A549 (cell line): ENCODE data around the gene P2RX5. TPM values are rescaled to one million over a fixed set of nuclear protein-coding genes. Genes with fewer than 3 reads are reported as not detected.
"Not testable (repeated sequence)": the region's sequence is repeated elsewhere in the genome, so short reads cannot be mapped to it uniquely, and the experiment has no call there.

Experiments
- ATAC-seq, 2 experiments: fragments of 200-7000 bp in 1 of 2; fragments of >200 bp in 1 of 2; cut with Nextera tagmentation in 1 of 2; cut with Tn5 transposase in 1 of 2; 3 replicates each; pipeline versions ENCODE4 v1.8.0 to v1.9.1; 2018 to 2020; ENCODE audit warnings: mild to moderate bottlenecking in 1 of 2, moderate library complexity in 1 of 2
- CTCF ChIA-PET: fragments of 300-600 bp; sonication (Branson Sonifier 250); formaldehyde crosslinking; extraction: SDS; loops from one replicate; lab custom pipeline; 2021; ENCODE audit warnings: antibody characterized with exemption, inconsistent platforms; lab: Yijun Ruan, JAX
- POLR2A ChIA-PET: fragments of 350-600 bp; formaldehyde crosslinking; extraction: SDS; loops from one replicate; lab custom pipeline; 2021; ENCODE audit warnings: antibody characterized with exemption, inconsistent platforms; lab: Yijun Ruan, JAX
- DNase-seq, 2 experiments: peaks; one replicate each; pipeline versions ENCODE4 v3.0.0 to v3.0.0-alpha.2; 2011 to 2016; ENCODE audit warnings: low read depth in 1 of 2, low spot score in 1 of 2
- FAIRE-seq: peaks from 2 replicates; lab custom pipeline; 2011; peaks lifted over from hg19 to GRCh38; lab: Jason Lieb, UNC
- H3K27ac ChIP-seq, 2 experiments: fragments of >200 bp; sonication (Bioruptor Twin); formaldehyde crosslinking; 3 replicates each; pipeline ENCODE4 v1.5.1; 2016 to 2017
- H3K4me1 ChIP-seq: fragments of >200 bp; sonication (Bioruptor Twin); formaldehyde crosslinking; 3 replicates; pipeline ENCODE4 v1.6.1; 2016
- H3K4me2 ChIP-seq: fragments of >200 bp; sonication (Bioruptor Twin); formaldehyde crosslinking; 3 replicates; pipeline ENCODE4 v1.6.1; 2016
- H3K4me3 ChIP-seq: fragments of >200 bp; sonication (Bioruptor Twin); formaldehyde crosslinking; 3 replicates; pipeline ENCODE4 v1.5.1; 2016
- H3K9me3 ChIP-seq: fragments of >200 bp; sonication (Bioruptor Twin); formaldehyde crosslinking; 3 replicates; pipeline ENCODE4 v1.6.1; 2016
- BHLHE40 ChIP-seq: IDR thresholded peaks from 2 replicates; pipeline ENCODE4 v1.6.1; 2012; ENCODE audit warnings: low read depth, low read length, inconsistent platforms
- CEBPB ChIP-seq, 2 experiments: fragments of >200 bp in 1 of 2; sonication (Bioruptor Twin) in 1 of 2; formaldehyde crosslinking in 1 of 2; IDR thresholded peaks; 2 replicates each; pipeline ENCODE4 v1.6.1; 2012 to 2016
- CHD4 ChIP-seq: fragments of 200-600 bp; sonication (generic); IDR thresholded peaks from 2 replicates; pipeline ENCODE4 v1.6.1; 2016; ENCODE audit warnings: antibody characterized with exemption, mild to moderate bottlenecking, borderline replicate concordance
- EHF ChIP-seq: fragments of 250-450 bp; sonication (Bioruptor Pico); IDR thresholded peaks from 2 replicates; pipeline ENCODE4 v1.5.0; 2020; ENCODE audit warnings: mild to moderate bottlenecking
- ESRRA ChIP-seq: fragments of 150-350 bp; IDR thresholded peaks from 2 replicates; pipeline ENCODE4 v1.6.1; 2014; ENCODE audit warnings: mild to moderate bottlenecking, low read length, borderline replicate concordance
- FOSL2 ChIP-seq, 2 experiments: fragments of 450-650 bp in 1 of 2; fragments of >200 bp in 1 of 2; sonication (Bioruptor Twin) in 1 of 2; formaldehyde crosslinking; IDR thresholded peaks; 2 replicates each; pipeline versions ENCODE4 v1.5.0 to v1.6.1; 2016 to 2020; ENCODE audit warnings: mild to moderate bottlenecking in 1 of 2, moderate library complexity in 1 of 2
- FOXS1 ChIP-seq: fragments of 250-450 bp; sonication (Bioruptor Pico); IDR thresholded peaks from 2 replicates; pipeline ENCODE4 v1.5.0; 2020; ENCODE audit warnings: mild to moderate bottlenecking, moderate library complexity
- HDAC2 ChIP-seq: fragments of 200-600 bp; sonication (generic); IDR thresholded peaks from 2 replicates; pipeline ENCODE4 v1.6.1; 2016
- HOXB13 ChIP-seq: fragments of 250-450 bp; sonication (Bioruptor Pico); IDR thresholded peaks from 2 replicates; pipeline ENCODE4 v1.5.0; 2020; ENCODE audit warnings: low read depth, mild to moderate bottlenecking, moderate library complexity
- HOXB5 ChIP-seq: fragments of 250-450 bp; sonication (Bioruptor Pico); IDR thresholded peaks from 2 replicates; pipeline ENCODE4 v1.5.0; 2020; ENCODE audit warnings: mild to moderate bottlenecking, moderate library complexity
- KDM1A ChIP-seq: fragments of 200-600 bp; sonication (generic); IDR thresholded peaks from 2 replicates; pipeline ENCODE4 v1.6.1; 2016; ENCODE audit warnings: low read depth, mild to moderate bottlenecking
- KDM5A ChIP-seq: fragments of 200-600 bp; sonication (generic); IDR thresholded peaks from 2 replicates; pipeline ENCODE4 v1.6.1; 2016; ENCODE audit warnings: antibody characterized with exemption, mild to moderate bottlenecking
- MAFK ChIP-seq: fragments of 450-650 bp; IDR thresholded peaks from 2 replicates; pipeline ENCODE4 v1.6.1; 2014; ENCODE audit not compliant: partially characterized antibody
- NFE2L2 ChIP-seq: fragments of 150-350 bp; conservative IDR thresholded peaks from 2 replicates; pipeline ENCODE4 v1.6.1; 2014; ENCODE audit warnings: low read length
- NPAS2 ChIP-seq: fragments of 250-450 bp; sonication (Bioruptor Pico); IDR thresholded peaks from 2 replicates; pipeline ENCODE4 v1.8.0; 2022; ENCODE audit warnings: mild to moderate bottlenecking, moderate library complexity, borderline replicate concordance
- NR3C1 ChIP-seq: fragments of >200 bp; sonication (Bioruptor Twin); formaldehyde crosslinking; IDR thresholded peaks from 3 replicates; pipeline ENCODE4 v1.6.1; 2017
- PHF8 ChIP-seq: fragments of 200-600 bp; sonication (generic); IDR thresholded peaks from 2 replicates; pipeline ENCODE4 v1.6.1; 2016; ENCODE audit warnings: low read depth, mild to moderate bottlenecking, antibody characterized with exemption, moderate library complexity, borderline replicate concordance
- POLR2A ChIP-seq: IDR thresholded peaks from 2 replicates; pipeline ENCODE4 v1.6.1; 2012; ENCODE audit warnings: mild to moderate bottlenecking, low read length
- POLR2AphosphoS2 ChIP-seq: conservative IDR thresholded peaks from 2 replicates; pipeline ENCODE4 v1.6.1; 2012; ENCODE audit warnings: low read length, improper control_type of control experiment, inconsistent platforms
- RARB ChIP-seq: fragments of 250-450 bp; sonication (Bioruptor Pico); IDR thresholded peaks from 2 replicates; pipeline ENCODE4 v1.8.0; 2021; ENCODE audit warnings: mild to moderate bottlenecking, moderate library complexity
- SMC3 ChIP-seq: fragments of >200 bp; sonication (Bioruptor Twin); formaldehyde crosslinking; IDR thresholded peaks from 3 replicates; pipeline ENCODE4 v1.6.1; 2018; ENCODE audit warnings: inconsistent platforms
- SREBF2 ChIP-seq: fragments of 450-650 bp; IDR thresholded peaks from 2 replicates; pipeline ENCODE4 v1.6.1; 2014; ENCODE audit warnings: mild to moderate bottlenecking, moderate library complexity
- TFCP2L1 ChIP-seq: fragments of 250-450 bp; sonication (Bioruptor Pico); IDR thresholded peaks from 2 replicates; pipeline ENCODE4 v1.5.0; 2021; ENCODE audit warnings: mild to moderate bottlenecking
- ZC3H11A ChIP-seq: fragments of 450-650 bp; IDR thresholded peaks from 2 replicates; pipeline ENCODE4 v1.6.1; 2014; ENCODE audit warnings: antibody characterized with exemption, mild to moderate bottlenecking
- ZFP36 ChIP-seq: fragments of 450-650 bp; IDR thresholded peaks from 2 replicates; pipeline ENCODE4 v1.6.1; 2014; ENCODE audit warnings: borderline replicate concordance; ENCODE audit not compliant: partially characterized antibody
- ZSCAN20 ChIP-seq: fragments of 250-450 bp; sonication (Bioruptor Pico); IDR thresholded peaks from 2 replicates; pipeline ENCODE4 v1.8.0; 2022; ENCODE audit warnings: mild to moderate bottlenecking, moderate library complexity
- WGBS: methylation state at CpG from one replicate; pipeline ENCODE4 v1.1.6; 2017; ENCODE audit errors: missing lambda C conversion rate; 5-methylcytosine and 5-hydroxymethylcytosine counted together
- polyA plus RNA-seq, 4 experiments: library from polyadenylated mRNA; depleted of rRNA in 3 of 4; stranded (reverse); fragments of >200 nt; fragmentation: RNase III in 1 of 4; extraction: RNeasy Plus Mini Kit Qiagen cat#74134 plus additional on column Dnase treatment in 1 of 4; gene quantifications; 2 replicates in 3 of 4; 3 replicates in 1 of 4; pipeline ENCODE4 v1.2.3, GENCODE V29; 2011 to 2017
- TF ChIP-seq, protein P1 (sequence below): IDR thresholded peaks from 2 replicates; pipeline ENCODE4 v1.6.1; 2012; ENCODE audit warnings: low read depth, borderline replicate concordance
- TF ChIP-seq, protein P2 (sequence below): IDR thresholded peaks from 2 replicates; pipeline ENCODE4 v1.6.1; 2012
- TF ChIP-seq, protein P3 (sequence below): fragments of >200 bp; sonication (Bioruptor Twin); formaldehyde crosslinking; IDR thresholded peaks from 2 replicates; pipeline ENCODE4 v1.6.1; 2016
- TF ChIP-seq, protein P4 (sequence below): IDR thresholded peaks from 2 replicates; pipeline ENCODE4 v1.6.1; 2012

P2RX5 gene
- polyA plus RNA-seq, 2 of the 4 experiments (the other 2 are of a cell fraction): 7.8 to 10.6 TPM

GRCh38 chr17:3712811-3713463 lies 17.0 kb upstream of the P2RX5 start:
- POLR2A ChIA-PET: no interaction called here
- Histone ChIP-seq H3K27ac (no peak overlapping the region), H3K9me3 (no peaks in the 10 kb centered on the region), H3K4me1 (no peaks in the 10 kb centered on the region), H3K4me2 (no peak overlapping the region), H3K4me3 (no peak overlapping the region)
- CTCF ChIA-PET: interaction anchor here (1.1 to 3.4 kb wide), 4 partner anchors 25 to 133 kb away, joined by 3 to 10 read pairs (median 4); partner anchors contain the start of gene NCBP3
- no peak for ATAC-seq
- 83% methylated on average over 13 of the region's 13 CpGs for WGBS
- FAIRE-seq: no peak
- DNase-seq: no peak
- TF ChIP-seq, protein P1, sequence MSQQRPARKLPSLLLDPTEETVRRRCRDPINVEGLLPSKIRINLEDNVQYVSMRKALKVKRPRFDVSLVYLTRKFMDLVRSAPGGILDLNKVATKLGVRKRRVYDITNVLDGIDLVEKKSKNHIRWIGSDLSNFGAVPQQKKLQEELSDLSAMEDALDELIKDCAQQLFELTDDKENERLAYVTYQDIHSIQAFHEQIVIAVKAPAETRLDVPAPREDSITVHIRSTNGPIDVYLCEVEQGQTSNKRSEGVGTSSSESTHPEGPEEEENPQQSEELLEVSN: no peak
- TF ChIP-seq NFE2L2 (no peak), EHF (CRISPR knock-in tag) (no peak), KDM1A (no peak), RARB (CRISPR knock-in tag) (no peak), ESRRA (no peak), MAFK (no peak), ZFP36 (no peak), POLR2A (no peak), NR3C1 (no peak), TFCP2L1 (CRISPR knock-in tag) (no peak), KDM5A (no peak), FOXS1 (CRISPR knock-in tag) (no peak), SMC3 (no peak), CEBPB (IDR thresholded peaks at IDR 0.05) (no peak), ZC3H11A (no peak)
- TF ChIP-seq, protein P2, sequence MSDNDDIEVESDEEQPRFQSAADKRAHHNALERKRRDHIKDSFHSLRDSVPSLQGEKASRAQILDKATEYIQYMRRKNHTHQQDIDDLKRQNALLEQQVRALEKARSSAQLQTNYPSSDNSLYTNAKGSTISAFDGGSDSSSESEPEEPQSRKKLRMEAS: no peak
- TF ChIP-seq, protein P3, sequence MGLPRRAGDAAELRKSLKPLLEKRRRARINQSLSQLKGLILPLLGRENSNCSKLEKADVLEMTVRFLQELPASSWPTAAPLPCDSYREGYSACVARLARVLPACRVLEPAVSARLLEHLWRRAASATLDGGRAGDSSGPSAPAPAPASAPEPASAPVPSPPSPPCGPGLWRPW: no peak
- TF ChIP-seq, protein P4, sequence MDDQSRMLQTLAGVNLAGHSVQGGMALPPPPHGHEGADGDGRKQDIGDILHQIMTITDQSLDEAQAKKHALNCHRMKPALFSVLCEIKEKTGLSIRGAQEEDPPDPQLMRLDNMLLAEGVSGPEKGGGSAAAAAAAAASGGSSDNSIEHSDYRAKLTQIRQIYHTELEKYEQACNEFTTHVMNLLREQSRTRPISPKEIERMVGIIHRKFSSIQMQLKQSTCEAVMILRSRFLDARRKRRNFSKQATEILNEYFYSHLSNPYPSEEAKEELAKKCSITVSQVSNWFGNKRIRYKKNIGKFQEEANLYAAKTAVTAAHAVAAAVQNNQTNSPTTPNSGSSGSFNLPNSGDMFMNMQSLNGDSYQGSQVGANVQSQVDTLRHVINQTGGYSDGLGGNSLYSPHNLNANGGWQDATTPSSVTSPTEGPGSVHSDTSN: no peak

DNA sequence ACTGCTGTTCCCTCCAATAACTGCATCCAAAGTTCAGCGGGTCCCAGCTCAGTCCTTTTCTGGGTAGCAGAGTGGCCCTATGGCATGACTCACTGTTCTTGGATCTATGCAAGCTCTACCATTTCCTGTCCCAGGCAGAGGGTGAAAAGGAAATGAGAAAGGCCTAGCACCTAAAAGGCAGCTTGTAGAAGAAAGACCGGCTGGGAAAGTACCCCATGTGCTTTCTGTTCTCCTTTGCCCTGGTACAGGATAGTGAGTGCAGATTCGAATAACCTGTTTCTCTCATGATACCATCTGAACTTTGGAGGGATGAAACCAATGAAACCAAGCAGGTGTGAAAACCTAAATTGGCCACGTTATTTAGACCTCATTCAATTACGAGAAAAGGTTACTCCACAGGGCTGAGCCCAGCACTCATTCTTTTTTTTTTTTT lies 15.0 kb upstream of the P2RX5 start:
- ChIA-PET POLR2A (no interaction called here), CTCF (interaction anchor here (1.0 to 3.4 kb wide), 3 partner anchors 27 to 862 kb away, joined by 3 to 10 read pairs (median 4); no protein-coding TSS in a partner anchor)
- H3K27ac ChIP-seq: no peak overlapping the region
- ATAC-seq: peak; percentile 39 to 42; a peak in 2 of 6 replicates
- WGBS: 90% methylated on average over 5 of the region's 5 CpGs
- no peak for DNase-seq
- no peak overlapping the region for H3K4me3 ChIP-seq
- FAIRE-seq: no peak
- H3K4me2 ChIP-seq: no peak overlapping the region
- TF ChIP-seq FOSL2 (IDR thresholded peaks at IDR 0.05): no peak
- TF ChIP-seq FOSL2 (CRISPR knock-in tag; IDR thresholded peaks at IDR 0.05): 0 out of 2 replicates have a peak, but pooled peaks have one; percentile 8
- no peak for TF ChIP-seq CEBPB (IDR thresholded peaks at IDR 0.05)
- no peaks in the 10 kb centered on the region for H3K4me1 ChIP-seq
- no peaks in the 10 kb centered on the region for H3K9me3 ChIP-seq

DNA sequence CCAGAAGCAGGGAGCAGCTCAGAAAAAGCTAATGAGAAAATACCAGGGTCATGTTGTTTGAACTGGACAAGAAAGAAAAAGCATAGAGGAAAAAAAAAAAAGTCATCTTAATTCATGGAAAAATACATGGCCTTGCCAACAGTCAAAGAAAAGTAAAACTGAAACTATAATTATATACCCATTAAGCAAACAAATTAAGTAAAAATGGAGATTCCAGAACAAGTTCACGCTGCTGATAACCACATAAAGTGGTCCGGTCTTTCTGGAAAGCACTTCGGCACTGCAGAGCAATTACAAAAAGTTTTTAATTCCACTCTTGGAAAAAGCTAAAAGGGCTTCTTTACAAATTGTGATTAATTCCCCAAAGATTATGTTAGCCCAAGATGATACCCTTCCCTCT lies 12.4 kb upstream of the P2RX5 start:
- CTCF ChIA-PET: interaction anchor here (0.7 to 3.7 kb wide), 5 partner anchors 9 to 119 kb away, joined by 3 to 11 read pairs (median 3); no protein-coding TSS in a partner anchor

DNA sequence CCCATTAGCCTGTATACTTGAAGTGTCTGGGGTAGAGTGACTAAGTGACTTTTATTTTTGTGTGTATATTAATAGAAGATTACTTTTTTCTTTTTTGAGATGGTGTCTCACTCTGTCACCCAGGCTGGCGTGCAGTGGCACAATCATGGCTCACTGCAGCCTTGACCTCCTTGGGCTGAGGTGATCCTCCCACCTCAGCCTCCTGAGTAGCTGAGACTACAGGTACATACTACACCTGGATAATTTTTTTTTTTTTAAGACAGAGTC lies 9.7 kb upstream of the P2RX5 start:
- not testable (repeated sequence) for FAIRE-seq, H3K4me3 ChIP-seq, ATAC-seq, H3K4me1 ChIP-seq, H3K27ac ChIP-seq, H3K9me3 ChIP-seq, DNase-seq, H3K4me2 ChIP-seq
- ChIA-PET POLR2A (interaction anchor here (0.7 kb wide), 1 partner anchor 261 kb away, joined by 3 read pairs; no protein-coding TSS in a partner anchor), CTCF (interaction anchor here (1.2 to 2.6 kb wide), 3 partner anchors 9 to 27 kb away, joined by 4 to 6 read pairs (median 6); partner anchors contain the start of gene P2RX5)
- 94% methylated on average over 1 of the region's 1 CpG for WGBS

More for the DNA sequence above, 12.4 kb upstream of the P2RX5 start:
- 90% methylated on average over 3 of the region's 3 CpGs for WGBS
- no peak overlapping the region for H3K4me2 ChIP-seq
- TF ChIP-seq, protein P4: no peak
- TF ChIP-seq PHF8 (no peak), NPAS2 (CRISPR knock-in tag) (no peak), SREBF2 (no peak), TFCP2L1 (CRISPR knock-in tag) (no peak), FOXS1 (CRISPR knock-in tag) (no peak), NFE2L2 (no peak), POLR2AphosphoS2 (no peak), HDAC2 (no peak), CHD4 (no peak), BHLHE40 (no peak), ZSCAN20 (CRISPR knock-in tag) (no peak), RARB (CRISPR knock-in tag) (no peak), HOXB13 (no peak), HOXB5 (CRISPR knock-in tag) (no peak), ZFP36 (no peak)
- TF ChIP-seq, protein P1: no peak
- TF ChIP-seq, all 56 proteins: peak for 0
- ATAC-seq (no peak), DNase-seq (no peak), FAIRE-seq (no peak)
- no peak overlapping the region for H3K4me3 ChIP-seq
- no peaks in the 10 kb centered on the region for H3K4me1 ChIP-seq
- POLR2A ChIA-PET: interaction anchor here (0.7 kb wide), 1 partner anchor 41 kb away, joined by 3 read pairs; no protein-coding TSS in a partner anchor
- H3K27ac ChIP-seq: no peak overlapping the region
- no peaks in the 10 kb centered on the region for H3K9me3 ChIP-seq
